ENCODE data around the gene OR2F2.

OR2F2 gene

GRCh38 chr7:143954544-143954943, 19.5 kb downstream of the OR2F2 start, which contains the start of gene OR2F1:
Gene OR2F1 (plus strand): TSS chr7:143954844. CDS start chr7:143959971, 5,127 bp downstream.
- H3K27me3 ChIP-seq (ENCODE audit: control insufficient read depth, insufficient read depth, low read length) = no peaks in the 10 kb centered on the region
- H2AFZ ChIP-seq = no peak within 1 kb of the TSS
- no peak within 1 kb of the TSS for H3K27ac ChIP-seq
- no peaks in the 10 kb centered on the region for H3K36me3 ChIP-seq (ENCODE audit: control insufficient read depth, insufficient read depth, low read length)
- no peaks in the 10 kb centered on the region for H3K79me2 ChIP-seq
- no peaks in the 10 kb centered on the region for H3K9me3 ChIP-seq (ENCODE audit: control insufficient read depth, low read length)
- no peak for TF ChIP-seq CTCF (IDR thresholded peaks at IDR 0.05)
- H3K4me1 ChIP-seq = no peaks in the 10 kb centered on the region
- H3K4me3 ChIP-seq (ENCODE audit: low read depth, low read length) = no peak within 1 kb of the TSS
- H3K4me2 ChIP-seq (ENCODE audit: low read length) = no peak within 1 kb of the TSS
- no peak within 1 kb of the TSS for H3K9ac ChIP-seq

- H3K4me3 ChIP-seq (ENCODE audit: low read depth, low read length) = no peak overlapping the region
These were observed 23.7 kb downstream of the OR2F2 start for GRCh38 chr7:143958781-143959180.

GRCh38 chr7:143960813-143961610, 26.0 kb downstream of the OR2F2 start:
- TF ChIP-seq CTCF (IDR thresholded peaks at IDR 0.05) = no peak
- Histone ChIP-seq H3K9me3 (ENCODE audit: control insufficient read depth, low read length) (no peaks in the 10 kb centered on the region), H3K9ac (no peak overlapping the region), H3K27me3 (ENCODE audit: control insufficient read depth, insufficient read depth, low read length) (no peaks in the 10 kb centered on the region), H2AFZ (no peak overlapping the region), H3K4me3 (ENCODE audit: low read depth, low read length) (no peak overlapping the region), H3K4me2 (ENCODE audit: low read length) (no peak overlapping the region), H3K4me1 (no peaks in the 10 kb centered on the region), H3K27ac (no peak overlapping the region), H3K79me2 (no peaks in the 10 kb centered on the region), H3K36me3 (ENCODE audit: control insufficient read depth, insufficient read depth, low read length) (no peaks in the 10 kb centered on the region)

More at GRCh38 chr7:143958781-143959180, 23.7 kb downstream of the OR2F2 start:
- Histone ChIP-seq H3K36me3 (ENCODE audit: control insufficient read depth, insufficient read depth, low read length) (no peaks in the 10 kb centered on the region), H3K27ac (no peak overlapping the region), H3K4me1 (no peaks in the 10 kb centered on the region), H3K9ac (no peak overlapping the region), H3K4me2 (ENCODE audit: low read length) (no peak overlapping the region), H2AFZ (no peak overlapping the region), H3K27me3 (ENCODE audit: control insufficient read depth, insufficient read depth, low read length) (no peaks in the 10 kb centered on the region), H3K79me2 (no peaks in the 10 kb centered on the region), H3K9me3 (ENCODE audit: control insufficient read depth, low read length) (no peaks in the 10 kb centered on the region)
- TF ChIP-seq CTCF (IDR thresholded peaks at IDR 0.05) = no peak

- H3K36me3 ChIP-seq (ENCODE audit: control insufficient read depth, insufficient read depth, low read length) = no peaks in the 10 kb centered on the region
- no peak overlapping the region for H2AFZ ChIP-seq
- no peaks in the 10 kb centered on the region for H3K9me3 ChIP-seq (ENCODE audit: control insufficient read depth, low read length)
- no peak overlapping the region for H3K4me3 ChIP-seq (ENCODE audit: low read depth, low read length)
- H3K4me2 ChIP-seq (ENCODE audit: low read length) = no peak overlapping the region
- H3K27me3 ChIP-seq (ENCODE audit: control insufficient read depth, insufficient read depth, low read length) = no peaks in the 10 kb centered on the region
- H3K4me1 ChIP-seq = no peaks in the 10 kb centered on the region
- no peaks in the 10 kb centered on the region for H3K79me2 ChIP-seq
- no peak overlapping the region for H3K27ac ChIP-seq
- H3K9ac ChIP-seq = no peak overlapping the region
- TF ChIP-seq CTCF (IDR thresholded peaks at IDR 0.05) = no peak
These were observed 30.2 kb downstream of the OR2F2 start for GRCh38 chr7:143965280-143965679.

- no peaks in the 10 kb centered on the region for H3K79me2 ChIP-seq
- H3K9ac ChIP-seq = no peak overlapping the region
- H3K27me3 ChIP-seq (ENCODE audit: control insufficient read depth, insufficient read depth, low read length) = no peaks in the 10 kb centered on the region
- H3K4me2 ChIP-seq (ENCODE audit: low read length) = no peak overlapping the region
- H3K36me3 ChIP-seq (ENCODE audit: control insufficient read depth, insufficient read depth, low read length) = no peaks in the 10 kb centered on the region
- H3K27ac ChIP-seq = no peak overlapping the region
- H2AFZ ChIP-seq = no peak overlapping the region
- H3K9me3 ChIP-seq (ENCODE audit: control insufficient read depth, low read length) = no peaks in the 10 kb centered on the region
- H3K4me1 ChIP-seq = no peaks in the 10 kb centered on the region
- TF ChIP-seq CTCF (IDR thresholded peaks at IDR 0.05) = no peak
- H3K4me3 ChIP-seq (ENCODE audit: low read depth, low read length) = no peak overlapping the region
These were observed 32.4 kb downstream of the OR2F2 start for GRCh38 chr7:143967398-143967797.

Data from parathyroid adenoma (tissue), 2 donors.